ENCODE results near the gene SF3B2.

- TF ChIP-seq EP300 (IDR thresholded peaks at IDR 0.05; ENCODE audit: borderline replicate concordance in 1 of 2, low read depth in 1 of 2, low read length in 1 of 2) (no peak), TEAD4 (IDR thresholded peaks at IDR 0.05; ENCODE audit: borderline replicate concordance, insufficient read depth) (no peak), CTCF (IDR thresholded peaks at IDR 0.05) (no peak), RAD21 (IDR thresholded peaks at IDR 0.05; ENCODE audit: low read length) (no peak), ZBTB33 (IDR thresholded peaks at IDR 0.05; ENCODE audit: borderline replicate concordance, low read depth) (no peak), RXRA (IDR thresholded peaks at IDR 0.05; ENCODE audit: borderline replicate concordance, low read depth) (no peak), GABPA (IDR thresholded peaks at IDR 0.05; ENCODE audit: low read depth) (no peak), IRF3 (IDR thresholded peaks at IDR 0.05; ENCODE audit: low read depth, low read length) (no peak), RFX5 (IDR thresholded peaks at IDR 0.05; ENCODE audit: low read length) (no peak)
Measured at GRCh38 chr11:66075273-66075672, 23.1 kb downstream of the SF3B2 start.

Measured in SK-N-SH (cell line).